Transverse colon (tissue), 4 donors: ENCODE data around the gene JDP2. TPM values are rescaled to one million over a fixed set of nuclear protein-coding genes. Genes with fewer than 3 reads are reported as not detected.

ENCODE experiments used
- DNase-seq: peaks from one replicate; pipeline ENCODE4 v3.0.0-alpha.2; 2019
- H3K27ac ChIP-seq, 4 donors: fragments of 200-600 bp; sonication (generic); 2 replicates each; pipeline ENCODE4 v1.5.1; 2016 to 2018; ENCODE audit warnings: inconsistent platforms in 4 of 4
- H3K27me3 ChIP-seq: fragments of 200-600 bp; sonication (generic); 2 replicates; pipeline ENCODE4 v1.5.1; 2017; ENCODE audit warnings: inconsistent platforms
- H3K36me3 ChIP-seq, 4 donors: fragments of 200-600 bp; sonication (generic); 2 replicates each; pipeline ENCODE4 v1.5.1; 2017 to 2019; ENCODE audit warnings: inconsistent platforms in 4 of 4
- H3K4me1 ChIP-seq, 4 donors: fragments of 200-600 bp; sonication (generic); 2 replicates each; pipeline ENCODE4 v1.5.1; 2017 to 2020; ENCODE audit warnings: inconsistent platforms in 4 of 4
- H3K4me3 ChIP-seq, 4 donors: fragments of 200-600 bp; sonication (generic); 1 replicate in 1 of 4; 2 replicates in 3 of 4; pipeline versions ENCODE4 v1.5.1 to v1.6.1; 2017 to 2019; ENCODE audit warnings: inconsistent platforms in 4 of 4
- H3K9me3 ChIP-seq, 2 donors: fragments of 200-600 bp; sonication (generic); 2 replicates each; pipeline ENCODE4 v1.5.1; 2017 to 2019; ENCODE audit warnings: inconsistent platforms in 2 of 2
- CTCF ChIP-seq, 5 experiments: fragments of 200-600 bp in 3 of 5; fragments of 450-650 bp in 2 of 5; sonication (generic) in 3 of 5; IDR thresholded peaks; 1 replicate in 2 of 5; 2 replicates in 3 of 5; pipeline ENCODE4 v1.5.1; 2016 to 2017; ENCODE audit warnings: antibody characterized with exemption in 5 of 5, inconsistent platforms in 3 of 5, mild to moderate bottlenecking in 2 of 5, moderate library complexity in 1 of 5
- EP300 ChIP-seq: sonication (generic); formaldehyde crosslinking; IDR thresholded peaks from one replicate; pipeline ENCODE4 v1.6.1; 2017; ENCODE audit warnings: antibody characterized with exemption, low read depth
- POLR2A ChIP-seq: fragments of 450-650 bp; IDR thresholded peaks from one replicate; pipeline ENCODE4 v1.6.1; 2016; ENCODE audit warnings: antibody characterized with exemption, mild to moderate bottlenecking, moderate library complexity
- POLR2AphosphoS5 ChIP-seq, 3 donors: sonication (generic); formaldehyde crosslinking; IDR thresholded peaks; one replicate each; pipeline ENCODE4 v1.6.1; 2016; ENCODE audit warnings: antibody characterized with exemption in 3 of 3
- WGBS, 2 donors: methylation state at CpG; one replicate each; pipeline ENCODE4 v1.1.5; 2018; ENCODE audit warnings: low coverage in 1 of 2; 5-methylcytosine and 5-hydroxymethylcytosine counted together
- in situ Hi-C, 4 donors: fragments of 200-750 bp; cut with MboI; loops; one replicate each; pipeline versions ENCODE4 v1.15.0 to v1.15.1; 2017; ENCODE audit warnings: low sequenced_read_pairs in 3 of 4, low pct_ligation_motif_present in 1 of 4, low pct_unique_long_range_greater_than_20kb in 1 of 4
- intact Hi-C: fragments of 100-400 bp; cut with DNase I; formaldehyde crosslinking; loops from one replicate; pipeline ENCODE4 v1.15.1; 2023; ENCODE audit warnings: low total_unique reads
- total RNA-seq, 4 donors: library from RNA; depleted of rRNA; stranded (reverse); fragments of >200 nt; gene quantifications; one replicate each; pipeline ENCODE4 v1.1.0, GENCODE V29; 2016

JDP2 gene
- total RNA-seq, 4 donors from 2014 or later: 49.2 to 108 (median 57.8) TPM

GRCh38 chr14:75430526-75430925 lies 2.7 kb downstream of the JDP2 start:
- H3K9me3 ChIP-seq: no peaks in the 10 kb centered on the region
- H3K4me1 ChIP-seq: peaks cover 48 to 83% (median 57%) of the 10 kb centered on the region in 4 donors
- intact Hi-C loops: no loop called here
- peak overlapping the region; percentile 86 to 92 (median 91) for H3K27ac ChIP-seq
- DNase-seq: no peak
- in situ Hi-C loops: no loop called here
- no peaks in the 10 kb centered on the region for H3K27me3 ChIP-seq
- H3K36me3 ChIP-seq: no peaks in the 10 kb centered on the region
- TF ChIP-seq EP300: no peak
- TF ChIP-seq CTCF (IDR thresholded peaks at IDR 0.05): no peak
- TF ChIP-seq POLR2AphosphoS5 (IDR thresholded peaks at IDR 0.05): no peak
- TF ChIP-seq POLR2A: no peak
- H3K4me3 ChIP-seq: peak overlapping the region in 1 of 4 donors; percentile 93
- 59% methylated on average over 10 of the region's 10 CpGs; no CpG with 5 or more reads in 1 of the 2 donors for WGBS, 2 donors

GRCh38 chr14:75430976-75431375 lies 3.2 kb downstream of the JDP2 start:
- no peak for DNase-seq
- peak overlapping the region; percentile 86 to 92 (median 91) for H3K27ac ChIP-seq
- 50 to 64% methylated on average over 2 to 6 of the region's 6 CpGs for WGBS, 2 donors
- H3K4me3 ChIP-seq: peak overlapping the region in 1 of 4 donors; percentile 93
- in situ Hi-C loops (no loop called here), intact Hi-C loops (no loop called here)
- peaks cover 48 to 87% (median 58%) of the 10 kb centered on the region in 4 donors for H3K4me1 ChIP-seq
- no peaks in the 10 kb centered on the region for H3K9me3 ChIP-seq
- no peak for TF ChIP-seq CTCF (IDR thresholded peaks at IDR 0.05)
- no peak for TF ChIP-seq POLR2AphosphoS5 (IDR thresholded peaks at IDR 0.05)
- TF ChIP-seq EP300: no peak
- TF ChIP-seq POLR2A: no peak
- H3K36me3 ChIP-seq: no peaks in the 10 kb centered on the region
- no peaks in the 10 kb centered on the region for H3K27me3 ChIP-seq

- H3K36me3 ChIP-seq: no peaks in the 10 kb centered on the region
- H3K4me1 ChIP-seq: peaks cover 48 to 87% (median 60%) of the 10 kb centered on the region in 4 donors
These were observed 4.0 kb downstream of the JDP2 start for GRCh38 chr14:75431827-75432226.

GRCh38 chr14:75432411-75432810 lies 4.6 kb downstream of the JDP2 start:
- intact Hi-C loops (no loop called here), in situ Hi-C loops (no loop called here)
- TF ChIP-seq POLR2A (no peak), EP300 (no peak), POLR2AphosphoS5 (IDR thresholded peaks at IDR 0.05) (peak in 1 of 3 donors; percentile 33), CTCF (IDR thresholded peaks at IDR 0.05) (no peak)
- Histone ChIP-seq H3K27ac (peak overlapping the region; percentile 28 to 92 (median 68)), H3K4me3 (no peak overlapping the region), H3K9me3 (no peaks in the 10 kb centered on the region), H3K4me1 (peaks cover 43 to 87% (median 57%) of the 10 kb centered on the region in 4 donors), H3K27me3 (no peaks in the 10 kb centered on the region), H3K36me3 (no peaks in the 10 kb centered on the region)
- WGBS, 2 donors: 68 to 73% methylated on average over 7 to 8 of the region's 8 CpGs
- DNase-seq: peak; percentile 75

More at GRCh38 chr14:75431827-75432226, 4.0 kb downstream of the JDP2 start:
- H3K27me3 ChIP-seq: no peaks in the 10 kb centered on the region
- intact Hi-C loops (no loop called here), in situ Hi-C loops (no loop called here)
- 86 to 93% methylated on average over 1 to 4 of the region's 4 CpGs for WGBS, 2 donors
- H3K9me3 ChIP-seq: no peaks in the 10 kb centered on the region
- no peak for TF ChIP-seq CTCF (IDR thresholded peaks at IDR 0.05)
- no peak overlapping the region for H3K4me3 ChIP-seq
- H3K27ac ChIP-seq: peak overlapping the region; percentile 86 to 92 (median 91)
- DNase-seq: no peak
